BJ (cell line): ENCODE results near the gene RAP2A. TPM values are rescaled to one million over a fixed set of nuclear protein-coding genes. Genes with fewer than 3 reads are reported as not detected.

ENCODE experiments used
- CTCF ChIA-PET: fragments of 350-600 bp; formaldehyde crosslinking; extraction: SDS; loops from one replicate; lab custom pipeline; 2021; ENCODE audit warnings: antibody characterized with exemption, inconsistent platforms; lab: Yijun Ruan, JAX
- POLR2A ChIA-PET: fragments of 300-600 bp; sonication (Branson Sonifier 250); formaldehyde crosslinking; extraction: SDS; loops from one replicate; lab custom pipeline; 2021; ENCODE audit warnings: antibody characterized with exemption; lab: Charles Lee
- DNase-seq: peaks from one replicate; pipeline ENCODE4 v3.0.0-alpha.2; 2011; ENCODE audit warnings: low read depth
- H3K27me3 ChIP-seq: 2 replicates; pipeline ENCODE4 v1.6.0; 2011; ENCODE audit warnings: low read length; ENCODE audit not compliant: control insufficient read depth, insufficient read depth
- H3K36me3 ChIP-seq: 2 replicates; pipeline ENCODE4 v1.5.1; 2011; ENCODE audit warnings: low read length; ENCODE audit not compliant: control insufficient read depth, insufficient read depth
- H3K4me3 ChIP-seq: 2 replicates; pipeline ENCODE4 v1.5.1; 2011; ENCODE audit warnings: low read depth, mild to moderate bottlenecking, control low read depth, low read length
- CTCF ChIP-seq: IDR thresholded peaks from 2 replicates; pipeline ENCODE4 v1.5.1; 2011; ENCODE audit warnings: low read depth, mild to moderate bottlenecking, control low read depth, inconsistent platforms, low read length, moderate library complexity; ENCODE audit not compliant: insufficient read depth
- polyA plus RNA-seq: library from polyadenylated mRNA; depleted of rRNA; stranded (reverse); fragments of >200 nt; gene quantifications from 2 replicates; pipeline ENCODE4 v1.2.3, GENCODE V29; 2011

Gene RAP2A
- polyA plus RNA-seq, 1 experiment, result 8.3 TPM

- DNase-seq, result no peak
- TF ChIP-seq CTCF, result no peak
- H3K36me3 ChIP-seq, result no peaks in the 10 kb centered on the region
- H3K27me3 ChIP-seq, result no peaks in the 10 kb centered on the region
- no peak overlapping the region for H3K4me3 ChIP-seq
- ChIA-PET POLR2A (no interaction called here), CTCF (no interaction called here)
Measured at GRCh38 chr13:97437729-97438128, 3.8 kb downstream of the RAP2A start.

- no peak for TF ChIP-seq CTCF
- Histone ChIP-seq H3K36me3 (no peaks in the 10 kb centered on the region), H3K27me3 (no peaks in the 10 kb centered on the region), H3K4me3 (no peak overlapping the region)
- DNase-seq, result no peak
- CTCF ChIA-PET, result no interaction called here
- POLR2A ChIA-PET, result no interaction called here
Measured at GRCh38 chr13:97438856-97439595, 5.1 kb downstream of the RAP2A start.

GRCh38 chr13:97440598-97441170 is 6.7 kb downstream of the RAP2A start:
- POLR2A ChIA-PET, result interaction anchor here (0.5 to 0.6 kb wide), 2 partner anchors 93 to 1318 kb away, joined by 5 to 17 read pairs; no protein-coding TSS in a partner anchor
- no peaks in the 10 kb centered on the region for H3K36me3 ChIP-seq
- no peak for DNase-seq
- CTCF ChIA-PET, result no interaction called here
- TF ChIP-seq CTCF, result no peak
- H3K4me3 ChIP-seq, result no peak overlapping the region
- H3K27me3 ChIP-seq, result no peaks in the 10 kb centered on the region

GRCh38 chr13:97441368-97441767 is 7.4 kb downstream of the RAP2A start:
- DNase-seq, result no peak
- Histone ChIP-seq H3K36me3 (no peaks in the 10 kb centered on the region), H3K27me3 (no peaks in the 10 kb centered on the region), H3K4me3 (no peak overlapping the region)
- ChIA-PET POLR2A (no interaction called here), CTCF (no interaction called here)
- no peak for TF ChIP-seq CTCF

GRCh38 chr13:97445522-97446187 is 11.7 kb downstream of the RAP2A start:
- ChIA-PET POLR2A (no interaction called here), CTCF (no interaction called here)
- Histone ChIP-seq H3K4me3 (no peak overlapping the region), H3K36me3 (no peaks in the 10 kb centered on the region), H3K27me3 (no peaks in the 10 kb centered on the region)
- no peak for TF ChIP-seq CTCF
- no peak for DNase-seq
